Epithelial cell of proximal tubule (primary cell): ENCODE measurements around the gene MRRF. TPM values are rescaled to one million over a fixed set of nuclear protein-coding genes. Genes with fewer than 3 reads are reported as not detected.
"Not testable (repeated sequence)": the region's sequence is repeated elsewhere in the genome, so short reads cannot be mapped to it uniquely, and the experiment has no call there.

ENCODE experiments used
- DNase-seq: peaks from one replicate; pipeline ENCODE4 v3.0.0-alpha.2; 2011; ENCODE audit warnings: low read depth
- H3K4me3 ChIP-seq: 2 replicates; pipeline ENCODE4 v1.5.1; 2011; ENCODE audit warnings: low read depth, mild to moderate bottlenecking, low read length
- CTCF ChIP-seq: conservative IDR thresholded peaks from 2 replicates; pipeline ENCODE4 v1.5.1; 2012; ENCODE audit warnings: low read depth, mild to moderate bottlenecking, low read length
- total RNA-seq: library from RNA; depleted of rRNA; stranded (reverse); fragments of >200 nt; gene quantifications from 2 replicates; pipeline ENCODE4 v1.2.3, GENCODE V29; 2015

The MRRF gene
- total RNA-seq, 1 donor from 2014 or later: 27.3 TPM

GRCh38 chr9:122320413-122320881 lies 55.8 kb downstream of the MRRF start:
- DNase-seq: no peak
- no peak for TF ChIP-seq CTCF
- H3K4me3 ChIP-seq: no peak overlapping the region

GRCh38 chr9:122322553-122322952 lies 57.9 kb downstream of the MRRF start:
- TF ChIP-seq CTCF: no peak
- DNase-seq: no peak
- no peak overlapping the region for H3K4me3 ChIP-seq

- not testable (repeated sequence) for DNase-seq, H3K4me3 ChIP-seq
Observed at GRCh38 chr9:122324665-122325064, 60.0 kb downstream of the MRRF start.

- no peak for TF ChIP-seq CTCF
- H3K4me3 ChIP-seq: no peak overlapping the region
- no peak for DNase-seq
Observed at GRCh38 chr9:122325124-122325523, 60.4 kb downstream of the MRRF start.

- no peak overlapping the region for H3K4me3 ChIP-seq
- no peak for TF ChIP-seq CTCF
- no peak for DNase-seq
Observed at GRCh38 chr9:122327175-122327574, 62.5 kb downstream of the MRRF start.

- no peak for DNase-seq
- TF ChIP-seq CTCF: no peak
Observed at GRCh38 chr9:122329597-122329996, 64.9 kb downstream of the MRRF start.

GRCh38 chr9:122330466-122330865 lies 65.8 kb downstream of the MRRF start:
- DNase-seq: not testable (repeated sequence)

More at GRCh38 chr9:122329597-122329996, 64.9 kb downstream of the MRRF start:
- H3K4me3 ChIP-seq: no peak overlapping the region

GRCh38 chr9:122331523-122331927 lies 66.8 kb downstream of the MRRF start:
- no peak for TF ChIP-seq CTCF
- H3K4me3 ChIP-seq: no peak overlapping the region
- no peak for DNase-seq

More at GRCh38 chr9:122330466-122330865, 65.8 kb downstream of the MRRF start:
- H3K4me3 ChIP-seq: not testable (repeated sequence)
